CD4-positive, alpha-beta T cell (primary cell): ENCODE data around the gene PCED1A. TPM values are rescaled to one million over a fixed set of nuclear protein-coding genes. Genes with fewer than 3 reads are reported as not detected.

ENCODE experiments used
- ATAC-seq: fragments of 200-7000 bp; cut with Tn5 transposase; one replicate; pipeline ENCODE4 v1.10.0; 2022; ENCODE audit warnings: mild to moderate bottlenecking; ENCODE audit not compliant: poor library complexity
- CTCF ChIA-PET: fragments of 350-600 bp; sonication (Branson Sonifier 250); formaldehyde crosslinking; loops from one replicate; lab custom pipeline; 2021; ENCODE audit warnings: antibody characterized with exemption, inconsistent platforms; lab: Charles Lee
- POLR2A ChIA-PET: fragments of 350-600 bp; sonication (Branson Sonifier 250); formaldehyde crosslinking; loops from one replicate; lab custom pipeline; 2021; ENCODE audit warnings: antibody characterized with exemption, inconsistent platforms; lab: Charles Lee
- DNase-seq, 14 experiments: peaks; one replicate each; pipeline ENCODE4 v3.0.0-alpha.2; 2013 to 2020; ENCODE audit warnings: mixed read lengths in 2 of 14
- H3K27ac ChIP-seq, 2 donors: one replicate each; pipeline versions ENCODE4 v1.5.1 to v1.7.0; 2013; ENCODE audit warnings: low read length in 2 of 2, low read depth in 1 of 2, mild to moderate bottlenecking in 1 of 2
- H3K27me3 ChIP-seq, 2 experiments: 1 replicate in 1 of 2; 2 replicates in 1 of 2; pipeline versions ENCODE4 v1.6.1 to v1.7.0; 2013; ENCODE audit warnings: low read length in 2 of 2, control low read depth in 1 of 2, mild to moderate bottlenecking in 1 of 2, moderate library complexity in 1 of 2; ENCODE audit not compliant: insufficient read depth in 2 of 2, control insufficient read depth in 1 of 2
- H3K36me3 ChIP-seq: one replicate; pipeline ENCODE4 v1.6.1; 2013; ENCODE audit warnings: low read length, control low read depth; ENCODE audit not compliant: insufficient read depth
- H3K4me1 ChIP-seq: one replicate; pipeline ENCODE4 v1.6.1; 2013; ENCODE audit warnings: low read length, control low read depth; ENCODE audit not compliant: insufficient read depth
- H3K4me3 ChIP-seq: one replicate; pipeline ENCODE4 v1.5.1; 2013; ENCODE audit warnings: mild to moderate bottlenecking, low read length, moderate library complexity
- H3K9me3 ChIP-seq, 2 experiments: 1 replicate in 1 of 2; 2 replicates in 1 of 2; pipeline versions ENCODE4 v1.6.1 to v1.7.0; 2013; ENCODE audit warnings: low read length in 2 of 2, mild to moderate bottlenecking in 2 of 2, control low read depth in 1 of 2, moderate library complexity in 1 of 2; ENCODE audit not compliant: control insufficient read depth in 1 of 2, insufficient read depth in 1 of 2
- H3K27ac Mint-ChIP-seq: one replicate; pipeline ENCODE4 v1.8.0; 2020; ENCODE audit warnings: mixed read lengths
- H3K27me3 Mint-ChIP-seq: one replicate; pipeline ENCODE4 v1.8.0; 2021; ENCODE audit warnings: mixed read lengths
- H3K36me3 Mint-ChIP-seq: one replicate; pipeline ENCODE4 v1.8.0; 2021; ENCODE audit warnings: low read depth, mixed read lengths
- H3K4me1 Mint-ChIP-seq: one replicate; pipeline ENCODE4 v1.8.0; 2021; ENCODE audit warnings: low read depth, mixed read lengths
- H3K4me3 Mint-ChIP-seq: one replicate; pipeline ENCODE4 v1.8.0; 2020; ENCODE audit warnings: mild to moderate bottlenecking, mixed read lengths
- H3K9me3 Mint-ChIP-seq: one replicate; pipeline ENCODE4 v1.8.0; 2020; ENCODE audit warnings: mixed read lengths
- intact Hi-C, 2 experiments: fragments of 100-400 bp; cut with DNase I in 1 of 2; cut with micrococcal nuclease in 1 of 2; formaldehyde crosslinking; loops; one replicate each; pipeline versions ENCODE4 v1.15.1 to v1.9.0; 2023 to 2025; cut with DNase I, micrococcal nuclease
- total RNA-seq, 174 experiments: library from RNA in 2 of 174; stranded (reverse) in 2 of 174; gene quantifications; one replicate each; pipeline ENCODE4 v1.2.3 and lab custom pipeline; 2021 to 2026
- TF ChIP-seq, protein P1 (sequence below): fragments of 200-600 bp; IDR thresholded peaks from one replicate; pipeline ENCODE4 v1.8.0; 2022; ENCODE audit warnings: antibody characterized with exemption, mild to moderate bottlenecking

Gene PCED1A
- total RNA-seq, 2 experiments from 2014 or later = 69.2 to 69.7 TPM

DNA sequence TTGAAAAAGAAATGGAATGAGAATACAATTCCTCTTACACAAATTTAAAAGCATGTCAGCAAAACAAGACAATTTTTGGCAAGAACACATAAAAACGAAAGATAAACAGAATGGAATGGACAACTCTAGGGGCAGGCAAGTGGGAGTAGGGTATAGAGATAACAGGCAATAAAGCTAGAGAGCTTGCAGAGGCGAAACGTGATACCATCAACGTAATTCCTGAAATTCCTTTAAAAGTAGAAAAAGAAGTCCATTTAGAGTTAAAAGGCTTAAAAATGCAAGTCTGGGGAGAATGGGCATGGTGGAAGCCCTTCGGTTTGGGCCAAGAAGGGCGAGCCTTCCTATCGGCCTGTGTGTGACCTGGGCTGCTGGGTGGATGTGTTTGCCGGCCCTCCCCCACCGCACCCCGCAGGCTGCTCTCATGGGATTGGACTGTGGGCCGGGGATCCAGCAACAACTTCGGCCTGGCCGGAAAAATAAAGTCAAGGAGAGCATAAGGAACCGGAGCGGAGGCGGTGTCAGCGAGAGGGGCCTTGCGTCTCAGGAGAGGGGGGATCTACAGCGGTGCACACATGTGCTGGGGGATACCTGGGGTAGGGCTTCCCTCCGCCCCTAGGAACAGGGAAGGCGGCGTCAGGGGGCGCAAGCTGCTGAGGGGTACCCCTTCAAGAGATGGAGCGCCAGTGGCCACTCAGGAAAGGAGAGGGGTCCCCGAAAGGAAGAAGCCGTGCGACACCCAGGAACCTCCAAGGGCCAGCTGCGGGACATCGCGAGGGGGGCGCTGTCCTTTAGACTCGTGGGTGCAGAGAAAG is 20.2 kb downstream of the PCED1A start:
- Histone ChIP-seq H3K9me3 (no peaks in the 10 kb centered on the region), H3K4me3 (no peak overlapping the region), H3K4me1 (peaks cover 22% of the 10 kb centered on the region), H3K27ac (no peak overlapping the region), H3K27me3 (peaks cover 4 to 10% of the 10 kb centered on the region in 2 experiments), H3K36me3 (no peaks in the 10 kb centered on the region)
- Mint-ChIP-seq H3K36me3 (no peaks in the 10 kb centered on the region), H3K27ac (no peak overlapping the region), H3K9me3 (no peaks in the 10 kb centered on the region), H3K4me3 (peak overlapping the region; percentile 44), H3K27me3 (peaks cover 37% of the 10 kb centered on the region), H3K4me1 (peaks cover 22% of the 10 kb centered on the region)
- POLR2A ChIA-PET = interaction anchor here (0.6 to 1.4 kb wide), 2 partner anchors 20 to 21 kb away, joined by 3 to 5 read pairs; partner anchors contain the start of genes PCED1A and VPS16
- CTCF ChIA-PET = no interaction called here
- TF ChIP-seq, protein P1, sequence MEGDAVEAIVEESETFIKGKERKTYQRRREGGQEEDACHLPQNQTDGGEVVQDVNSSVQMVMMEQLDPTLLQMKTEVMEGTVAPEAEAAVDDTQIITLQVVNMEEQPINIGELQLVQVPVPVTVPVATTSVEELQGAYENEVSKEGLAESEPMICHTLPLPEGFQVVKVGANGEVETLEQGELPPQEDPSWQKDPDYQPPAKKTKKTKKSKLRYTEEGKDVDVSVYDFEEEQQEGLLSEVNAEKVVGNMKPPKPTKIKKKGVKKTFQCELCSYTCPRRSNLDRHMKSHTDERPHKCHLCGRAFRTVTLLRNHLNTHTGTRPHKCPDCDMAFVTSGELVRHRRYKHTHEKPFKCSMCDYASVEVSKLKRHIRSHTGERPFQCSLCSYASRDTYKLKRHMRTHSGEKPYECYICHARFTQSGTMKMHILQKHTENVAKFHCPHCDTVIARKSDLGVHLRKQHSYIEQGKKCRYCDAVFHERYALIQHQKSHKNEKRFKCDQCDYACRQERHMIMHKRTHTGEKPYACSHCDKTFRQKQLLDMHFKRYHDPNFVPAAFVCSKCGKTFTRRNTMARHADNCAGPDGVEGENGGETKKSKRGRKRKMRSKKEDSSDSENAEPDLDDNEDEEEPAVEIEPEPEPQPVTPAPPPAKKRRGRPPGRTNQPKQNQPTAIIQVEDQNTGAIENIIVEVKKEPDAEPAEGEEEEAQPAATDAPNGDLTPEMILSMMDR = no peak
- no peak for DNase-seq
- intact Hi-C loops = no loop called here
- no peak for ATAC-seq

DNA sequence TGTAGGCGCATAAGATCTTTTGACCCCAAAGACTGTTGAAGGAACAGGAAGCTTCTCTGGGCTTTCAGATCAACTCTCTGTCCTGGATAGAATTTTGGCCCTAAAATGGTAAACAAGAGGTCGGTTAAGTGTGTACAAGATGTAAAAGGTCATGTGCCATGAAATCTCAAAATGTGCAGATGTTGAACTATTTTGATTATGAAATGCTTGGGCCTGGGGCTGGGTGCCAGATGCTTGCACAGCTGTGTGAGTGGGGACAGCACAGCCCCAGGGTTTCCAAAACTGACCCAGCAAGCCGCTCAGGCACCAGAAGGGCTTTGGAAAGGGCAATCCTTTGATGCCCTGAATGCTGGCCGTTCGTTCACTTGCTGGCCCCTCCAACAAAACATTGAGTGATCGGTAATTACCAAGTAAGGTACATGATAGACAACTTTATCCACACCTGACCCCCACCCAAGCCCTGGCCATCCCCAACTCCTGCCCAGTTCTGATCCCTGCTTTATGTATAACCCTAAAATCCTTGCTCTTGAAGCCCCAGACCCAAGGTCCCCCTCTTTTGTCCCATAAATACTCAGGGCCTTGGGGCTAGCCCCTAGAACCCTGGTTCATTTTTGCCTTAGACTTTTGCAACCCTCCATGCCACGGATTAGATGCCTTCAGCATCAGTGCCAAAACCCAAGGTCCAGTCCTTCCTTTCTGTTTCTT is 22.4 kb downstream of the PCED1A start:
- TF ChIP-seq, protein P1 = no peak
- ChIA-PET CTCF (no interaction called here), POLR2A (no interaction called here)
- Histone ChIP-seq H3K27ac (no peak overlapping the region), H3K4me1 (peaks cover 22% of the 10 kb centered on the region), H3K9me3 (no peaks in the 10 kb centered on the region), H3K4me3 (no peak overlapping the region), H3K27me3 (peaks cover 4 to 10% of the 10 kb centered on the region in 2 experiments), H3K36me3 (no peaks in the 10 kb centered on the region)
- Mint-ChIP-seq H3K9me3 (no peaks in the 10 kb centered on the region), H3K27ac (no peak overlapping the region), H3K4me3 (no peak overlapping the region), H3K36me3 (no peaks in the 10 kb centered on the region), H3K27me3 (peaks cover 52% of the 10 kb centered on the region), H3K4me1 (peaks cover 22% of the 10 kb centered on the region)
- ATAC-seq (no peak), DNase-seq (no peak)
- intact Hi-C loops = no loop called here

DNA sequence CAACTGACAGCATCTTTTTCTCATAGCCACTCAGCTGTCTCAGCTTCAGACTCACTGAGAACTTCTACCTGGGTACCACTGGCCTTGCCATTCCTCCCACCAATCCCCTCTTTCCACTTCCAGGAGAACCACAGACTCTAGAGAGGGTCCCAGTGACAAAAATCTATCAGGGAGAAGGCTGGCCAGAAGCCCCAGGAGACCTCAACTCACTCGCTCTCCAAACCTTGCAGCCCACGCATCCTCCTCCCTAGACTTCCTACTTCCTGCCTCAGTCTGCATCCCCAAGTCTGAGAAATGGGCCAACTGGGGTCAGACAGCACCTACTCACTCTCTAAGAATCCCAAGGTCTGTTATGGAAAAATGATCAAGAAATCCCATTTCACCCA is 23.1 kb downstream of the PCED1A start:
- Mint-ChIP-seq H3K4me3 (no peak overlapping the region), H3K27me3 (peaks cover 57% of the 10 kb centered on the region), H3K36me3 (no peaks in the 10 kb centered on the region), H3K4me1 (peaks cover 22% of the 10 kb centered on the region), H3K9me3 (peaks cover 2% of the 10 kb centered on the region), H3K27ac (no peak overlapping the region)
- DNase-seq (no peak), ATAC-seq (no peak)
- H3K27ac ChIP-seq = no peak overlapping the region
- H3K9me3 ChIP-seq = peaks cover 0 to under 1% of the 10 kb centered on the region in 2 experiments
- TF ChIP-seq, protein P1 = no peak
- no peaks in the 10 kb centered on the region for H3K36me3 ChIP-seq
- peaks cover 22% of the 10 kb centered on the region for H3K4me1 ChIP-seq
- peaks cover 4 to 10% of the 10 kb centered on the region in 2 experiments for H3K27me3 ChIP-seq
- intact Hi-C loops = no loop called here
- no peak overlapping the region for H3K4me3 ChIP-seq
- CTCF ChIA-PET = no interaction called here
- POLR2A ChIA-PET = no interaction called here
